Naive thymus-derived CD8-positive, alpha-beta T cell (primary cell): ENCODE measurements around the gene LSM6. TPM values are rescaled to one million over a fixed set of nuclear protein-coding genes. Genes with fewer than 3 reads are reported as not detected.

Source experiments
- ATAC-seq, 2 donors: fragments of 150-1000 bp; cut with Tn5 transposase in 1 of 2; sonication (Bioruptor Pico), chemical (Tn5 transposase) in 1 of 2; 1 replicate in 1 of 2; 2 replicates in 1 of 2; pipeline ENCODE4 v1.10.0; 2021; ENCODE audit warnings: mild to moderate bottlenecking in 2 of 2, moderate library complexity in 2 of 2
- POLR2A ChIA-PET: fragments of 350-600 bp; sonication (Branson Sonifier 250); formaldehyde crosslinking; loops from one replicate; lab custom pipeline; 2021; ENCODE audit warnings: antibody characterized with exemption; lab: Charles Lee
- DNase-seq, 10 donors: peaks; one replicate each; pipeline versions ENCODE4 v3.0.0 to v3.0.0-alpha.2; 2020 to 2022
- H3K27ac Mint-ChIP-seq, 10 donors: one replicate each; pipeline ENCODE4 v1.8.0; 2020 to 2022; ENCODE audit warnings: mild to moderate bottlenecking in 10 of 10, mixed read lengths in 10 of 10, moderate library complexity in 4 of 10, inconsistent platforms in 1 of 10
- H3K27me3 Mint-ChIP-seq, 5 donors: one replicate each; pipeline ENCODE4 v1.8.0; 2021 to 2022; ENCODE audit warnings: mixed read lengths in 5 of 5
- H3K36me3 Mint-ChIP-seq, 3 donors: one replicate each; pipeline ENCODE4 v1.8.0; 2020 to 2022; ENCODE audit warnings: mixed read lengths in 3 of 3, mild to moderate bottlenecking in 2 of 3, inconsistent platforms in 1 of 3
- H3K4me1 Mint-ChIP-seq, 4 donors: one replicate each; pipeline ENCODE4 v1.8.0; 2021 to 2022; ENCODE audit warnings: mixed read lengths in 4 of 4
- H3K4me3 Mint-ChIP-seq, 10 donors: one replicate each; pipeline ENCODE4 v1.8.0; 2020 to 2022; ENCODE audit warnings: mild to moderate bottlenecking in 10 of 10, mixed read lengths in 10 of 10, moderate library complexity in 6 of 10, inconsistent platforms in 1 of 10
- H3K9me3 Mint-ChIP-seq, 9 donors: one replicate each; pipeline ENCODE4 v1.8.0; 2020 to 2022; ENCODE audit warnings: mixed read lengths in 9 of 9, mild to moderate bottlenecking in 3 of 9, inconsistent platforms in 1 of 9, moderate library complexity in 1 of 9
- polyA plus RNA-seq, 3 donors: library from polyadenylated mRNA; unstranded; fragments of 300-500 nt; fragmentation: Illumina TruSeq; gene quantifications; one replicate each; pipeline ENCODE4 v1.2.3, GENCODE V29; 2021
- total RNA-seq, 8 experiments: library from RNA in 2 of 8; stranded (reverse) in 2 of 8; gene quantifications; one replicate each; pipeline ENCODE4 v1.2.3 and lab custom pipeline; 2021 to 2026

LSM6 gene
- total RNA-seq (10 to 100 TPM; 50.7 to 59.8 TPM), polyA plus RNA-seq (10 to 100 TPM; 62.4 to 70.7 (median 63.4) TPM), total RNA-seq (lab: John Stamatoyannopoulos, UW) (18.8 to 53.9 (median 31.5) reads per million in 6 experiments)

DNA sequence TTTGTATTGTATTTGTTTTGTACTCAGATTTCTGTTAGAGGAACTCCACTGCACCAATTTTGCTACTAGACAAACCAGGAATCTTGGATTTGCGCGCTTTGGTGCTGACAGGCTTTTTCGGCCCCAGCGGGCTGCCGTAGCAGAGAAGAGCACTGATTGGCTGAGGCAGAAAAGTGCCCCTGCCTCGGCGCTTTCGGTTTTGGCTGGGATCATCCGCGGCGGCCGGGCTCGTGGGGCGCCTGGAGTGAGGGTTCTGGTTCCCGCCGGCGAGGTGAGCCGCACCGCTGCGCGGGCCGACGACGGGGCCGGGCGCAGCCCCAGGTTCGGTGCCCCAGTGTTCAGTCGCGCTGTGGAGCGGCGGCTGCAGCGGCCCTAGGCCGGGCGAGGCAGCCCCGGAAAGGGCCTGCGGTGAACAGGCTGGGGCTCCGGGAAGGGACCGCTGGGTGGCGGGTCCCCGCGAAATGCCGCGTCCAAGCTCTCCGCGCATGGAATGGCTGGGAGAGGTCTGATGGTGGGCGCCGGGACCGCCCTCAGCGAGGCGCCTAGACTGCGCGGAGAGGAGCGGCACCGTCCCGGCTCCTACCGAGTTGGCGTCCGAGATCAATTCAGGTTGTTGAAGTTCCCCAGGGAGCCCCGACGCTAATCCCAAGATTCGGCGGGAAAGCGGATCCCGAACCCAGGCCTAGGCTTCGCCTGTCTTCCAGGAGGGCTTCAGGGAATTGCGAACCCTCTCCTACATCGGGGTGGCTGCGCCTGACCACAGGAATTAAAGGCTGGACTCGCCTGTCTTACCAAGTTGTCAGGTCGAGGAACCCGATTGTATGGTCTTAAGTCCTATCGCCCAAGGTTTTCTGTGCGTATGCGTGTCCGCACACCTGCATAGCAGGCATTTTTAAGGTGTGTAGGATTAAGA, at the start of gene LSM6:
TSS of gene LSM6 (plus strand) at position 178 of the 913 bp plus-strand sequence. CDS start 7,204 bp downstream, outside the sequence.
- peaks cover 28 to 55% (median 52%) of the 10 kb centered on the region in 4 donors for H3K4me1 Mint-ChIP-seq
- POLR2A ChIA-PET, result no interaction called here
- H3K27ac Mint-ChIP-seq, result peak within 1 kb of the TSS; percentile 92 to 98 (median 97)
- peak; percentile 91 to 95 for ATAC-seq
- peak within 1 kb of the TSS; percentile 86 to 95 (median 89) for H3K4me3 Mint-ChIP-seq
- no peaks in the 10 kb centered on the region for H3K27me3 Mint-ChIP-seq
- peaks cover 0 to 17% (median 0%) of the 10 kb centered on the region in 3 donors for H3K36me3 Mint-ChIP-seq
- DNase-seq, result peak; percentile 71 to 90 (median 82)
- no peaks in the 10 kb centered on the region for H3K9me3 Mint-ChIP-seq

- H3K9me3 Mint-ChIP-seq, result no peaks in the 10 kb centered on the region
- no peaks in the 10 kb centered on the region for H3K4me1 Mint-ChIP-seq
- ATAC-seq (no peak), DNase-seq (no peak)
- H3K4me3 Mint-ChIP-seq, result no peak overlapping the region
- no peaks in the 10 kb centered on the region for H3K36me3 Mint-ChIP-seq
- no peak overlapping the region for H3K27ac Mint-ChIP-seq
- peaks cover 6 to 38% (median 15%) of the 10 kb centered on the region in 5 donors for H3K27me3 Mint-ChIP-seq
- POLR2A ChIA-PET, result no interaction called here
These were observed 43.1 kb upstream of the LSM6 start for GRCh38 chr4:146132445-146132844.

GRCh38 chr4:146134761-146135445, 40.6 kb upstream of the LSM6 start:
- H3K4me1 Mint-ChIP-seq, result no peaks in the 10 kb centered on the region
- DNase-seq (no peak), ATAC-seq (no peak)
- H3K36me3 Mint-ChIP-seq, result no peaks in the 10 kb centered on the region
- no peaks in the 10 kb centered on the region for H3K9me3 Mint-ChIP-seq
- no peak overlapping the region for H3K4me3 Mint-ChIP-seq
- H3K27me3 Mint-ChIP-seq, result peaks cover 9 to 38% (median 15%) of the 10 kb centered on the region in 5 donors
- no peak overlapping the region for H3K27ac Mint-ChIP-seq
- POLR2A ChIA-PET, result no interaction called here

- Mint-ChIP-seq H3K27ac (no peak overlapping the region), H3K9me3 (no peaks in the 10 kb centered on the region), H3K36me3 (no peaks in the 10 kb centered on the region), H3K4me1 (no peaks in the 10 kb centered on the region), H3K27me3 (peaks cover 9 to 28% (median 15%) of the 10 kb centered on the region in 5 donors), H3K4me3 (no peak overlapping the region)
- POLR2A ChIA-PET, result no interaction called here
- ATAC-seq, result no peak
- no peak for DNase-seq
These were observed 39.6 kb upstream of the LSM6 start for GRCh38 chr4:146135941-146136340.

DNA sequence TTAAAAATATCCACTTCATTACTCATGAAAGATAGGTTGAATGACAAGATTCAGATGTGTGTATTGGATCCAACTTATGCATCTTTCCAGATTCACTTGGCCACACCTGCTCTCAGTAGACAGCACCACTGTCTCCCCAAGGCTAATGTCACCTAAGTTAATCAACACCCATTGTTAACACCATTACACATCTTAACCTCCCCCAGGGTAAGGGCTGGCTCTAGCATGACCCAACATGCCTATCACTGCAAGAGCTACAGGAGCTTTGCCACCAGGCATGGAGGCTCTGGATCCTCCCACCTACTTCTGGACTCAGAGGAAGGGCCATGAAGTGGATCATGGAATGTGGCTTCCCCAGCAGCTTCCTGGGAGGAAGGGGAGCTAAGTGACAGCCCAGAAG, 32.8 kb upstream of the LSM6 start:
- DNase-seq, result no peak

GRCh38 chr4:146143888-146144287, 31.6 kb upstream of the LSM6 start:
- POLR2A ChIA-PET, result no interaction called here
- Mint-ChIP-seq H3K27me3 (peaks cover 0 to 8% (median 4%) of the 10 kb centered on the region in 5 donors), H3K4me1 (no peaks in the 10 kb centered on the region), H3K27ac (no peak overlapping the region), H3K36me3 (no peaks in the 10 kb centered on the region), H3K4me3 (no peak overlapping the region), H3K9me3 (no peaks in the 10 kb centered on the region)
- ATAC-seq, result no peak
- no peak for DNase-seq

More for the DNA sequence above, 32.8 kb upstream of the LSM6 start:
- H3K4me3 Mint-ChIP-seq, result no peak overlapping the region
- H3K27ac Mint-ChIP-seq, result no peak overlapping the region
- peaks cover 0 to 12% (median 4%) of the 10 kb centered on the region in 5 donors for H3K27me3 Mint-ChIP-seq
- H3K9me3 Mint-ChIP-seq, result no peaks in the 10 kb centered on the region
- no peak for ATAC-seq
- H3K4me1 Mint-ChIP-seq, result no peaks in the 10 kb centered on the region
- H3K36me3 Mint-ChIP-seq, result no peaks in the 10 kb centered on the region
- POLR2A ChIA-PET, result no interaction called here

DNA sequence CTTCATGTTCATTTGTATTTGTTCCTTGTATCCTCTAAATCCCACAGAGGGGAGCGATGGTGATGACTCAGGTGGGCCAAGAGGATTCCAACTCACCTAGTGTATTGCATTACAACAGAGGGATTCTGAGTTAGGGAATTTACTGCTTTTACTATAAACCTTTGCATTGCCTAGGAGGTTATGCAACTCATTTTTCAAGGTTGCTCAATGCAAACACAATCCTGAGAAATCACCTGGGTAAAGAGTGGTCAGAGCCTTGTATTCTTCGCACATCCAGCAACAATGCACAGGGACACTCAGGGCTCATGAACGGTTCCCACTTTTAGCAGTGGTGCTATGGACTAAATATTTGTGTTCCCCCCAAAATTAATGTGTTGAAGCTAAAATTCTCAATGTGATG, 28.6 kb upstream of the LSM6 start:
- DNase-seq (no peak), ATAC-seq (no peak)
- no peaks in the 10 kb centered on the region for H3K9me3 Mint-ChIP-seq
- no peak overlapping the region for H3K4me3 Mint-ChIP-seq
- no peaks in the 10 kb centered on the region for H3K4me1 Mint-ChIP-seq
- POLR2A ChIA-PET, result no interaction called here
- H3K27ac Mint-ChIP-seq, result no peak overlapping the region
- H3K36me3 Mint-ChIP-seq, result no peaks in the 10 kb centered on the region
- H3K27me3 Mint-ChIP-seq, result peaks cover 0 to 6% (median 4%) of the 10 kb centered on the region in 5 donors

DNA sequence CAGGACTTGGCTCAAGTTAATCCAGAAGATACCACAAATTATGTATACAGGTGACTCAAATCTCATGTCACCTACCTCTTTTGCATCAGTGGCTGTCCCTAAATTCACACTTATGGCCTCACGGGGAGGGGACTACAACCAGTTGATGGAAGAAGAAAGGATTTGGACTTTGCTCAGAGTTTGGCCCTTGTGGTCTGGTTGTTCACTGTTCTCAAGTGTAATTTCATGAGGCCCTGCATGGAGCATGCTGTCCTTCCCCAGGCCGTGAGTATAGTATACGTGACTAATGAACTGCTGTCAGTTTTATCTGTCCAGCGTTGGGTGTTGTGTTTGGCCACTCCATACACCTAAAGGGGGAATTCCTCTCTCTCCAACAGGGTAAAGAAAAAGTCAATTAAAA, 27.5 kb upstream of the LSM6 start:
- DNase-seq, result no peak
- no peaks in the 10 kb centered on the region for H3K9me3 Mint-ChIP-seq
- POLR2A ChIA-PET, result no interaction called here
- H3K36me3 Mint-ChIP-seq, result no peaks in the 10 kb centered on the region
- no peak overlapping the region for H3K27ac Mint-ChIP-seq
- no peak for ATAC-seq
- H3K27me3 Mint-ChIP-seq, result peaks cover 0 to 9% (median 4%) of the 10 kb centered on the region in 5 donors
- H3K4me1 Mint-ChIP-seq, result no peaks in the 10 kb centered on the region
- no peak overlapping the region for H3K4me3 Mint-ChIP-seq

DNA sequence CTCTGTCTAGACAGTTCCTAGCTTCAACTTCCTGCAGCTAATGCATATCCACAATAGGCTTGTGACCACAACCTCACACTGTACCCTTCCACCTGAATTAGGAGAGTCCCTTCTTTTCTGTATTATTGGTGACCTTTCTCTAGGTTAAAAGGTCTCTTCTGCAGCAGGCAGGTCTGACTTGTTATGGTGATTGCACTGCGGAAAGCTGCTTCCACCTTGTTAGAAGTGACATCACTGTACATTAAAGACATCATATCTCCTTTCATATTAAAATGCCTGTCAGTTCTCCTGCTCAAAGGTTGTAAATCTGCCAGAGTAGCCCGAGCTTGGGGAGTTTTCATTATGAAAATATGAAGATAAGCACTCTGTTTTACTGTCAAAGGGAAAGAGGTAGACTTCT, 21.5 kb upstream of the LSM6 start:
- H3K4me3 Mint-ChIP-seq, result no peak overlapping the region
- H3K9me3 Mint-ChIP-seq, result peaks cover 0 to 17% (median 4%) of the 10 kb centered on the region in 9 donors
- H3K36me3 Mint-ChIP-seq, result peaks cover 0 to 7% (median 0%) of the 10 kb centered on the region in 3 donors
- peak overlapping the region in 1 of 10 donors; percentile 32 for H3K27ac Mint-ChIP-seq
- H3K27me3 Mint-ChIP-seq, result peaks cover 7 to 20% (median 13%) of the 10 kb centered on the region in 5 donors
- no peak for DNase-seq
- POLR2A ChIA-PET, result no interaction called here
- ATAC-seq, result no peak
- H3K4me1 Mint-ChIP-seq, result no peaks in the 10 kb centered on the region

DNA sequence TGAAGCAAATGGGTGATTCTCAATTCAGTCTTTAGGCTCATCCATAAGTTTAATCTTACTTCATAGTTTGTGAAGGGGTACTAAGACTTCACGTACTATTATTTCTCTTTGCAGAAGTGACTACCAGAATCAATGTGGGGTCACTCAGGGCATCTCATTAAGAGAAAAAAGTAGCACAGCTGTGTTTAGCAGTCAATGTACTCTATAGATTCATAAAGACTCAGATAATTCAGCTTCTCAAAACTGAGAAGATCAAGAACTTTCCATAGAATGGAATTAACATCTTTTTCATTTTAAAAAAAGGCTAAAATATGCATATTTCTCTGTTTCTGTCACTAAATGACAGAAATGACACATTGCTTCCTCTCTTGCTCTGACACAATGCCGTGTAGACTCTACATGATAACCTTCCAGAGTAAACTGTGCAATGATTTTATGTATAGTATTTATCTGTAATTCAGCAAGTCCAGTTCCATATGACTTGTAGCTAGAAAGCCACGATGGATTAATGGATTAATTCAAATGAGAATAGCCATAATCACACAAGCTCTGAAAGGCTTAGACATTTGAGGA, 20.3 kb upstream of the LSM6 start:
- DNase-seq, result no peak
- H3K27ac Mint-ChIP-seq, result no peak overlapping the region
- peaks cover 7 to 20% (median 13%) of the 10 kb centered on the region in 5 donors for H3K27me3 Mint-ChIP-seq
- no peak for ATAC-seq
- peaks cover 0 to 7% (median 0%) of the 10 kb centered on the region in 3 donors for H3K36me3 Mint-ChIP-seq
- no peak overlapping the region for H3K4me3 Mint-ChIP-seq
- no peaks in the 10 kb centered on the region for H3K4me1 Mint-ChIP-seq
- POLR2A ChIA-PET, result no interaction called here
- H3K9me3 Mint-ChIP-seq, result peaks cover 0 to 21% (median 4%) of the 10 kb centered on the region in 9 donors

- H3K9me3 Mint-ChIP-seq, result peaks cover 0 to 45% (median 10%) of the 10 kb centered on the region in 9 donors
- H3K36me3 Mint-ChIP-seq, result peaks cover 0 to 20% (median 3%) of the 10 kb centered on the region in 3 donors
- H3K27me3 Mint-ChIP-seq, result peaks cover 7 to 24% (median 10%) of the 10 kb centered on the region in 5 donors
- POLR2A ChIA-PET, result no interaction called here
- no peaks in the 10 kb centered on the region for H3K4me1 Mint-ChIP-seq
- H3K27ac Mint-ChIP-seq, result no peak overlapping the region
- DNase-seq (no peak), ATAC-seq (no peak)
- H3K4me3 Mint-ChIP-seq, result no peak overlapping the region
These were observed 17.3 kb upstream of the LSM6 start for GRCh38 chr4:146158036-146158745.

DNA sequence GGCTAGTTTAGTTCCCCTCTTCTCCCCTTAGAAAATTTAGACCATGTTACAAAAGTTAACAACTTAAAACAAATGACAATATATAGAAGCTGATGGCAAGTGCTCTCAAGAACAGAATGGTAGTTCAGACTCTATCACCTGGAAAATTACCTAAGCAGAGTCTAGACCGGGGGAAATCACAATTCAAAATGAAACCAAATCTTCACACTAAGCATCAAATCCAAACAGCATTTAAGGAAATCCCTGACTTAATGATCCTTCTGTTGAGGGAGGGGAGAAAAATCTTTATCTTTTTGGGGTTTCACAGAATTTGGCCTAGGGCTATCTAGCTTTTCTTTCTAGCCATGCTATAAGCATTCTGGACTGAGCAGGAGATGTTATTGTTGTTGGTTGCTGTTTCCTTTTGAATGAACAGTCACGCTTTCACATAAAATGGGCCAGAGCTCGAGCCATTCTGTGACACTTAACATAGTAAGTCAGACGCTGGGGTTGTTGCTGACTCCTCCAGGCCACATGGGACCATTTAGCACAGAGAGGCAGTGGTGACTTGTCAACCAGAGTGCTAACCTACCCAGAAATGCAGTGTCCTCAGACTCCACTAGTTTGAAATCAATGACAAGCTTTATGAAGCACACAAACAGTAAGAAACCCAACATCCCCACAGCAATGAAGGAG, 16.0 kb upstream of the LSM6 start:
- Mint-ChIP-seq H3K36me3 (peaks cover 0 to 20% (median 3%) of the 10 kb centered on the region in 3 donors), H3K27me3 (peaks cover 7 to 22% (median 10%) of the 10 kb centered on the region in 5 donors), H3K9me3 (peaks cover 0 to 45% (median 10%) of the 10 kb centered on the region in 9 donors), H3K4me3 (no peak overlapping the region), H3K27ac (no peak overlapping the region), H3K4me1 (no peaks in the 10 kb centered on the region)
- no peak for DNase-seq
- no peak for ATAC-seq
- POLR2A ChIA-PET, result no interaction called here
